ENCODE data around the gene CEP85. TPM values are rescaled to one million over a fixed set of nuclear protein-coding genes. Genes with fewer than 3 reads are reported as not detected.

CEP85 gene
- total RNA-seq, 1 experiment from 2014 or later: 37.2 TPM

GRCh38 chr1:26315874-26316850 is 82.2 kb downstream of the CEP85 start:
- H3K36me3 ChIP-seq (ENCODE audit: control insufficient read depth in 1 of 2, insufficient read depth in 2 of 2, low read length in 2 of 2): no peaks in the 10 kb centered on the region
- ChIA-PET CTCF (interaction anchor here (1.7 to 2.0 kb wide), 2 partner anchors 31 kb away, joined by 6 to 7 read pairs; no protein-coding TSS in a partner anchor), POLR2A (no interaction called here), RAD21 (ENCODE audit: low non-redundant PET in 1 of 2, low total read pairs in 2 of 2, uncharacterized antibody in 2 of 2, unreplicated experiment in 2 of 2) (no interaction called here)
- no peak overlapping the region for H3K9ac ChIP-seq (ENCODE audit: low read length)
- H2AFZ ChIP-seq (ENCODE audit: low read depth, low read length, poor library complexity, severe bottlenecking): no peak overlapping the region
- no TSS peak for BruUV-seq (replicated peaks)
- no peak for TF ChIP-seq ZFX (IDR thresholded peaks at IDR 0.05)
- no peak for TF ChIP-seq FOSL1 (IDR thresholded peaks at IDR 0.05; ENCODE audit: low read depth)
- no peak for TF ChIP-seq EZH2 (IDR thresholded peaks at IDR 0.05)
- TF ChIP-seq MAX (IDR thresholded peaks at IDR 0.05): no peak
- no peak for TF ChIP-seq EZH2phosphoT487 (IDR thresholded peaks at IDR 0.05; ENCODE audit: borderline replicate concordance)
- TF ChIP-seq ZBTB33 (IDR thresholded peaks at IDR 0.05; ENCODE audit: extremely low read depth, insufficient replicate concordance, low read length): no peak
- no peak for TF ChIP-seq SIN3A (IDR thresholded peaks at IDR 0.05; ENCODE audit: low read depth)
- TF ChIP-seq POLR2A (IDR thresholded peaks at IDR 0.05; ENCODE audit: borderline replicate concordance, extremely low read depth, insufficient read depth, insufficient read length): no peak
- no peak for TF ChIP-seq ATF3 (IDR thresholded peaks at IDR 0.05)
- no peak for TF ChIP-seq ZNF274 (IDR thresholded peaks at IDR 0.05; ENCODE audit: low read depth, low read length)
- no peak for TF ChIP-seq TCF7L2 (IDR thresholded peaks at IDR 0.05; ENCODE audit: borderline replicate concordance, extremely low read depth, insufficient read depth, insufficient read length)
- TF ChIP-seq JUND (IDR thresholded peaks at IDR 0.05): no peak
- TF ChIP-seq RAD21 (IDR thresholded peaks at IDR 0.05; ENCODE audit: low read depth): no peak
- TF ChIP-seq SRF (IDR thresholded peaks at IDR 0.05; ENCODE audit: low read depth): no peak
- TF ChIP-seq EGR1 (IDR thresholded peaks at IDR 0.05; ENCODE audit: low read depth): no peak
- TF ChIP-seq POLR2AphosphoS5 (IDR thresholded peaks at IDR 0.05; ENCODE audit: low read depth, low read length): no peak
- TF ChIP-seq CEBPB (IDR thresholded peaks at IDR 0.05; ENCODE audit: low read depth): no peak
- no peak for TF ChIP-seq CBX3 (IDR thresholded peaks at IDR 0.05; ENCODE audit: low read depth)
- TF ChIP-seq YY1 (IDR thresholded peaks at IDR 0.05; ENCODE audit: extremely low read depth, insufficient replicate concordance, low read depth, low read length): no peak
- DNase-seq (ENCODE audit: low read depth, low spot score) (no peak), ATAC-seq (no peak)
- intact Hi-C loops (cut with micrococcal nuclease): no loop called here
- no peak overlapping the region for H3K27ac ChIP-seq (ENCODE audit: low read depth, low read length)
- no peaks in the 10 kb centered on the region; the same call in 1 of the 2 replicates for H3K27me3 ChIP-seq (ENCODE audit: insufficient read depth, low read length)
- peaks cover 3 to 12% of the 10 kb centered on the region in 2 experiments; a peak in 3 of 4 replicates for H3K4me1 ChIP-seq (ENCODE audit: control insufficient read depth in 1 of 2, insufficient read depth in 2 of 2, low read length in 2 of 2)
- no peak overlapping the region for H3K4me3 ChIP-seq (replicated peaks in 1 of 2; ENCODE audit: low read depth in 1 of 2, low read length in 2 of 2)
- H3K4me2 ChIP-seq (ENCODE audit: low read length): no peak overlapping the region
- no peaks in the 10 kb centered on the region for H4K20me1 ChIP-seq (ENCODE audit: insufficient read depth)
- H3K9me2 ChIP-seq (ENCODE audit: insufficient read depth): no peaks in the 10 kb centered on the region
- no peaks in the 10 kb centered on the region for H3K79me2 ChIP-seq (ENCODE audit: insufficient read depth, low read length)
- H3K9me3 ChIP-seq (ENCODE audit: control insufficient read depth in 1 of 2, insufficient read depth in 1 of 2, low read depth in 1 of 2, low read length in 2 of 2): no peaks in the 10 kb centered on the region
